Endothelial cell of umbilical vein (primary cell): ENCODE measurements around the gene PTCD3. TPM values are rescaled to one million over a fixed set of nuclear protein-coding genes. Genes with fewer than 3 reads are reported as not detected.
A peak's percentile ranks its signal among the peaks of the same experiment; 100 is the strongest.

Source experiments
- BruUV-seq: library from RNA; stranded (reverse); fragments of 400-500 nt; replicated peaks from 2 replicates; lab custom pipeline; 2021; lab: Mats Ljungman, UMichigan
- CTCF ChIA-PET: fragments of 300-600, 350-600 bp; sonication (Branson Sonifier 250); formaldehyde crosslinking; loops from one replicate; lab custom pipeline; 2021; ENCODE audit warnings: antibody characterized with exemption, inconsistent platforms; lab: Charles Lee
- POLR2A ChIA-PET: fragments of 300-600, 350-600 bp; sonication (Branson Sonifier 250); formaldehyde crosslinking; loops from one replicate; lab custom pipeline; 2021; ENCODE audit warnings: antibody characterized with exemption, inconsistent platforms; lab: Charles Lee
- DNase-seq: peaks from one replicate; pipeline ENCODE4 v3.0.0-alpha.2; 2011; ENCODE audit warnings: low read depth, low spot score
- FAIRE-seq: peaks from 2 replicates; lab custom pipeline; 2011; peaks lifted over from hg19 to GRCh38; lab: Jason Lieb, UNC
- H2AFZ ChIP-seq: 2 replicates; pipeline ENCODE4 v1.6.0; 2012; ENCODE audit warnings: low read depth, low read length, control low read depth, inconsistent platforms
- H3K27ac ChIP-seq: 2 replicates; pipeline ENCODE4 v1.5.1; 2011; ENCODE audit warnings: low read depth, mild to moderate bottlenecking, control low read depth, low read length, moderate library complexity; ENCODE audit not compliant: insufficient read depth
- H3K27me3 ChIP-seq, 2 experiments: 2 replicates each; pipeline versions ENCODE4 v1.6.0 to v1.6.1; 2011; ENCODE audit warnings: low read length in 2 of 2, mixed read lengths in 1 of 2; ENCODE audit not compliant: control insufficient read depth in 2 of 2, insufficient read depth in 2 of 2
- H3K36me3 ChIP-seq, 2 experiments: 2 replicates in 1 of 2; 3 replicates in 1 of 2; pipeline ENCODE4 v1.5.1; 2011; ENCODE audit warnings: low read length in 2 of 2, mild to moderate bottlenecking in 1 of 2, moderate library complexity in 1 of 2; ENCODE audit not compliant: control insufficient read depth in 2 of 2, insufficient read depth in 2 of 2; ENCODE audit errors: extremely low read depth in 1 of 2
- H3K4me1 ChIP-seq: 3 replicates; pipeline ENCODE4 v1.5.1; 2011; ENCODE audit warnings: mild to moderate bottlenecking, low read length; ENCODE audit not compliant: control insufficient read depth, insufficient read depth; ENCODE audit errors: extremely low read depth
- H3K4me2 ChIP-seq: 2 replicates; pipeline ENCODE4 v1.6.1; 2011; ENCODE audit warnings: low read length, control low read depth, mixed read lengths; ENCODE audit not compliant: insufficient read depth
- H3K4me3 ChIP-seq, 3 experiments: fragments of 200-600 bp in 1 of 3; sonication (generic), shearing (Covaris generic) in 1 of 3; replicated peaks in 1 of 3; 2 replicates each; pipeline ENCODE4 v1.5.1; 2011 to 2016; ENCODE audit warnings: control low read depth in 3 of 3, low read length in 3 of 3, mild to moderate bottlenecking in 2 of 3, inconsistent platforms in 1 of 3, low read depth in 1 of 3, moderate library complexity in 1 of 3; ENCODE audit not compliant: insufficient read depth in 1 of 3
- H3K79me2 ChIP-seq: 2 replicates; pipeline ENCODE4 v1.6.0; 2012; ENCODE audit warnings: low read length, inconsistent platforms; ENCODE audit not compliant: control insufficient read depth, insufficient read depth
- H3K9ac ChIP-seq: replicated peaks from 2 replicates; pipeline ENCODE3; 2011; ENCODE audit warnings: low read length, control low read depth; ENCODE audit not compliant: insufficient read depth; ENCODE audit errors: extremely low read depth
- H3K9me1 ChIP-seq: replicated peaks from 3 replicates; pipeline ENCODE4 v1.6.0; 2011; ENCODE audit warnings: mild to moderate bottlenecking, low read length; ENCODE audit not compliant: control insufficient read depth, insufficient read depth; ENCODE audit errors: extremely low read depth
- H3K9me3 ChIP-seq: replicated peaks from 2 replicates; pipeline ENCODE4 v1.5.1; 2012; ENCODE audit warnings: low read length, inconsistent platforms; ENCODE audit not compliant: control insufficient read depth, insufficient read depth
- H4K20me1 ChIP-seq: replicated peaks from 2 replicates; pipeline ENCODE3; 2011; ENCODE audit warnings: mild to moderate bottlenecking, low read length; ENCODE audit not compliant: control insufficient read depth, insufficient read depth; ENCODE audit errors: extremely low read depth
- EZH2 ChIP-seq: IDR thresholded peaks from 2 replicates; pipeline ENCODE4 v1.6.1; 2012; ENCODE audit warnings: borderline replicate concordance, low read depth, mild to moderate bottlenecking, moderate library complexity, low read length, inconsistent platforms; ENCODE audit not compliant: severe bottlenecking
- FOS ChIP-seq: IDR thresholded peaks from 2 replicates; pipeline ENCODE4 v1.6.1; 2011; ENCODE audit warnings: mild to moderate bottlenecking, low read length, moderate library complexity, borderline replicate concordance; ENCODE audit not compliant: insufficient read depth
- GATA2 ChIP-seq: IDR thresholded peaks from 2 replicates; pipeline ENCODE4 v1.7.0; 2011; ENCODE audit warnings: low read depth, mild to moderate bottlenecking, moderate library complexity, mixed read lengths, low read length; ENCODE audit not compliant: insufficient read length, insufficient read depth
- JUN ChIP-seq: IDR thresholded peaks from 2 replicates; pipeline ENCODE4 v1.6.1; 2011; ENCODE audit warnings: borderline replicate concordance, low read depth; ENCODE audit not compliant: insufficient read length, insufficient read depth
- MYC ChIP-seq: IDR thresholded peaks from one replicate; pipeline ENCODE4 v1.6.1; 2011; ENCODE audit warnings: mild to moderate bottlenecking, low read depth, low read length
- POLR2A ChIP-seq: IDR thresholded peaks from 2 replicates; pipeline ENCODE4 v1.6.1; 2012; ENCODE audit warnings: low read depth, mild to moderate bottlenecking, control low read depth, low read length
- POLR2AphosphoS5 ChIP-seq: IDR thresholded peaks from 2 replicates; pipeline ENCODE4 v1.6.1; 2012; ENCODE audit warnings: low read depth, mild to moderate bottlenecking, control low read depth, low read length, moderate library complexity; ENCODE audit not compliant: insufficient read depth
- dilution Hi-C: fragments of 300-500 bp; cut with MboI; formaldehyde crosslinking; loops from one replicate; pipeline ENCODE4 v1.15.0; 2019; ENCODE audit warnings: low sequenced_read_pairs; ENCODE audit not compliant: extremely low pct_ligation_motif_present
- intact Hi-C: fragments of 100-400 bp; cut with micrococcal nuclease; formaldehyde crosslinking; loops from one replicate; pipeline ENCODE4 v1.10.0; 2022
- polyA plus RNA-seq, 4 experiments: library from polyadenylated mRNA; depleted of rRNA in 3 of 4; stranded (reverse) in 3 of 4; unstranded in 1 of 4; fragments of >200 nt; gene quantifications; 2 replicates each; pipeline versions ENCODE4 v1.2.1 to v1.2.3, GENCODE V29; 2011 to 2012; ENCODE audit warnings: missing spikeins in 1 of 4
- total RNA-seq: library from RNA; stranded (reverse); gene quantifications from 2 replicates; pipeline ENCODE4 v1.2.3, GENCODE V29; 2021
- TF ChIP-seq, protein P1 (sequence below), 2 donors: IDR thresholded peaks; 1 replicate in 1 of 2; 2 replicates in 1 of 2; pipeline ENCODE4 v1.5.1; 2011; ENCODE audit warnings: low read length in 2 of 2, mild to moderate bottlenecking in 2 of 2, moderate library complexity in 2 of 2, control low read depth in 1 of 2, inconsistent platforms in 1 of 2, low read depth in 1 of 2; ENCODE audit not compliant: insufficient read depth in 1 of 2; ENCODE audit errors: extremely low read depth in 1 of 2
- TF ChIP-seq, protein P2 (sequence below): IDR thresholded peaks from 2 replicates; pipeline ENCODE4 v1.6.1; 2011; ENCODE audit not compliant: insufficient read depth, insufficient read length

Gene PTCD3
- total and polyA plus RNA-seq, 2 donors (not counting 3 experiments of a cell fraction or from before 2014, with no cell fraction given): 30.4 to 96.0 TPM

DNA sequence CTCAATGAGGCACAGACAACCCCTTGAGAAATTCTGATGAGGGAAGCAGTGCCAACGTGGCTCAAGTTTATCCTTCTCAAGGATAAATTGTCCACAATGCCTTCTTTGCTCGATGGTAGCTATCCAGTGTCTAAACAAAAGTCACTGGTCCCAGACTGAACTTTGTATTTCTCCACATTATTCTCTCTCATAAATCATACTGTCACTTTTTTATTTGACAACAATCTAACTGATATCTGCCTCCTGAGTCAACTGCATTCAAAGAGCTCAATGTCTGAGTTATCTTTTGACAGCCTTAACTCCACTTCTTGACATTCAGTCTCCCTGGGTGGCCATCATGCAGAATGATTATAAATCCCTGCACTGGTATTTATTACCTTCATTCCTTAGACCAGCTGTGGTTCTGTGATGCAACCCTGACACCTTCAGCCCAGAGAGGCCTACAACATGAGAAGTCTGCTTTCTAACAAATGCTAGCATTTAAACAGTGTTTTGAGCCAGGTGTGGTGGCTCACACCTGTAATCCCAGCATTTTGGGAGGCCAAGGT is 51.0 kb downstream of the PTCD3 start:
- no peaks in the 10 kb centered on the region for H3K9me1 ChIP-seq
- H3K79me2 ChIP-seq: peaks cover 1% of the 10 kb centered on the region
- no peak overlapping the region for H3K27ac ChIP-seq
- H2AFZ ChIP-seq: no peak overlapping the region
- no peaks in the 10 kb centered on the region for H3K9me3 ChIP-seq
- no peaks in the 10 kb centered on the region for H3K27me3 ChIP-seq
- TF ChIP-seq POLR2AphosphoS5 (no peak), JUN (no peak)
- intact Hi-C loops: no loop called here
- no peak overlapping the region for H3K9ac ChIP-seq
- BruUV-seq: no TSS peak
- H4K20me1 ChIP-seq: peaks cover 3% of the 10 kb centered on the region
- no peaks in the 10 kb centered on the region for H3K4me1 ChIP-seq
- dilution Hi-C loops: no loop called here
- ChIA-PET CTCF (no interaction called here), POLR2A (no interaction called here)
- H3K4me2 ChIP-seq: no peak overlapping the region
- DNase-seq: no peak
- H3K36me3 ChIP-seq: peaks cover 13 to 17% of the 10 kb centered on the region in 2 experiments
- no peak for FAIRE-seq
- no peak overlapping the region for H3K4me3 ChIP-seq

GRCh38 chr2:86158286-86158685 is 52.3 kb downstream of the PTCD3 start:
- dilution Hi-C loops: no loop called here
- TF ChIP-seq EZH2 (no peak), JUN (no peak), POLR2AphosphoS5 (no peak), GATA2 (no peak), MYC (no peak), FOS (no peak), POLR2A (no peak)
- TF ChIP-seq, protein P1, sequence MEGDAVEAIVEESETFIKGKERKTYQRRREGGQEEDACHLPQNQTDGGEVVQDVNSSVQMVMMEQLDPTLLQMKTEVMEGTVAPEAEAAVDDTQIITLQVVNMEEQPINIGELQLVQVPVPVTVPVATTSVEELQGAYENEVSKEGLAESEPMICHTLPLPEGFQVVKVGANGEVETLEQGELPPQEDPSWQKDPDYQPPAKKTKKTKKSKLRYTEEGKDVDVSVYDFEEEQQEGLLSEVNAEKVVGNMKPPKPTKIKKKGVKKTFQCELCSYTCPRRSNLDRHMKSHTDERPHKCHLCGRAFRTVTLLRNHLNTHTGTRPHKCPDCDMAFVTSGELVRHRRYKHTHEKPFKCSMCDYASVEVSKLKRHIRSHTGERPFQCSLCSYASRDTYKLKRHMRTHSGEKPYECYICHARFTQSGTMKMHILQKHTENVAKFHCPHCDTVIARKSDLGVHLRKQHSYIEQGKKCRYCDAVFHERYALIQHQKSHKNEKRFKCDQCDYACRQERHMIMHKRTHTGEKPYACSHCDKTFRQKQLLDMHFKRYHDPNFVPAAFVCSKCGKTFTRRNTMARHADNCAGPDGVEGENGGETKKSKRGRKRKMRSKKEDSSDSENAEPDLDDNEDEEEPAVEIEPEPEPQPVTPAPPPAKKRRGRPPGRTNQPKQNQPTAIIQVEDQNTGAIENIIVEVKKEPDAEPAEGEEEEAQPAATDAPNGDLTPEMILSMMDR (IDR thresholded peaks at IDR 0.05; ENCODE audit: extremely low read depth in 1 of 2, insufficient read depth in 1 of 2, low read depth in 1 of 2, low read length in 2 of 2): no peak
- TF ChIP-seq, protein P2, sequence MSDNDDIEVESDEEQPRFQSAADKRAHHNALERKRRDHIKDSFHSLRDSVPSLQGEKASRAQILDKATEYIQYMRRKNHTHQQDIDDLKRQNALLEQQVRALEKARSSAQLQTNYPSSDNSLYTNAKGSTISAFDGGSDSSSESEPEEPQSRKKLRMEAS: no peak
- Histone ChIP-seq H2AFZ (no peak overlapping the region), H3K9me1 (no peaks in the 10 kb centered on the region), H3K4me2 (no peak overlapping the region), H3K4me3 (no peak overlapping the region), H3K9ac (no peak overlapping the region), H4K20me1 (peaks cover 3% of the 10 kb centered on the region), H3K4me1 (no peaks in the 10 kb centered on the region), H3K9me3 (no peaks in the 10 kb centered on the region), H3K27ac (no peak overlapping the region), H3K27me3 (no peaks in the 10 kb centered on the region), H3K79me2 (peaks cover 1% of the 10 kb centered on the region), H3K36me3 (peaks cover 17 to 18% of the 10 kb centered on the region in 2 experiments)
- no peak for DNase-seq
- intact Hi-C loops: no loop called here
- ChIA-PET CTCF (no interaction called here), POLR2A (no interaction called here)
- no TSS peak for BruUV-seq
- FAIRE-seq: peak; percentile 12
